NCI-H146 (cell line): ENCODE data around the gene IL34.
A peak's percentile ranks its signal among the peaks of the same experiment; 100 is the strongest.

Source experiments
- DNase-seq: peaks from one replicate; lab custom pipeline; 2025; lab: John Stamatoyannopoulos, UW

IL34 gene

DNA sequence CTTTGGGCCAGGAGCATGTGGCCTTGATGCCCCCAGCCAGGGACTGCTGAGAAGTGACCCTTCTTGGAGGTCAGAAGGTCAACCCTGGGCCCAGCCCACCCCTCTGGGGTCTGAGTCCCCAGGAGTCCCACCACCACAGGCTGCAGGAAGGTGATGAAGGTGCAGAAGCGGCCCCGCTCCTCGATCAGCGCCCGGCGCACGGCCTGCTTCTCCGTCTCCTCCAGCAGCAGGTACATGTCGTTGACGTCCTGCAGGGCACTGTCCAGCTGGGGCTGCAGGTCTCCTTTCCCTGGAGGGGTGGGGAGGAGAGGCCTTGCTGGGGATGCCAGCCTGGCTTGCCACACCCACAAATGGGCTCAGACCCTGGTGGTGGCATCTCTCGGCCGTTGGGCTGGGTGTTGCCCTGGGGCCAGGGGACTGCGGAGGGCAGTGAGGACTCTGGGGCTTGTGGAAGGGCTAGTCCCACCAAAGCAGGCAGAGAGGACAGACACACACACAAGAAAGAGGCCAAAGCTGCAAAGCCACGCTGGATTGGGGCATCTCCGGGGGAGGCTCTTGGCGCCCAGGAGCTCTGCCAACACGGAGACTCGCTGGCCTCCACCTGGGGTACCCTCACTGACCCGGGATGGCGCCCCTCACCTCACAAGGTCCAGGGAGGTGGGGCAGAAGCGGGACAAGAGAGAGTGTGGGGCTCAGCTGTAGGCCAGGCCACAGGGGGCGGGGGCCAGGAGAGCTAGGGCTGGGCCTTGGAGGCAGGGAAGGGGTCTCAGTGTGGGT lies 31.9 kb downstream of the IL34 start:
- DNase-seq = no peak

DNA sequence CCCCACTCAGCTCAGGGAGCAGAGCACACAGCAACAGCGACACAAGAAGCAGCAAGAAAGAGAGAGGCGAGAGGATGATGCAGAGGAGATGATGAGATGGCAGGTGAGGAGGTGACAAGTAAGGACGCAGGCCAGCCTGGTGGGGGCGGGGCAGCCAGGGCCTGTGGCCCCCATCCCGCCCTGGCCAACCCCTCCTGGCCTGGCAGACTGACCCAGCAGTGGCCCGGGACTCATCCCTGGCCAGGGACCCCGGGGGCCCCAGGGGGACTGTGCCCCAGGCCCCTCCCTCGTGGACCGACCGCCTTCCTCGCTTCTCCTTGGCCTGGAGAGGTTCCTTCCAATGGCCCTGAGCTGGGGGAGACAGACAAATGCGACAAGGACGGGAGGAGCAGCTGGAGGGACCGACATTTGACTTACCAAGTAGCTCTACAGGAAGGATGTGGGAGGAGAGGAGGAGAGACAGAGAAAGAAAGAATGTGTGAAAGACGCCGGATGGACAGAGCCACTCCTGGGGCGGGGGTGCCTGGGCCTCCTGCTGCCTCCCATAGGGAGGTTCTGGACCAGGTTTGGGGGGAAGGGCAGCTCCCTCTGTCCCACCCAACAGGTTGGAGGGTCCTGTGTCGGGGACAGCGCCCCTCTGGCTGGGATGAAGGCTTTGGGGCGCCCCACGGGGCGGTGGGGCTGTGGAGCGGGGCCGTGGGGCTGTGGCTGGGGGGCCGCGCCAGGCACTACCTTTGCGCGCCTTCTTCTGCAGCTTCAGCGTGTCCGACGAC lies 32.7 kb downstream of the IL34 start:
- no peak for DNase-seq

DNA sequence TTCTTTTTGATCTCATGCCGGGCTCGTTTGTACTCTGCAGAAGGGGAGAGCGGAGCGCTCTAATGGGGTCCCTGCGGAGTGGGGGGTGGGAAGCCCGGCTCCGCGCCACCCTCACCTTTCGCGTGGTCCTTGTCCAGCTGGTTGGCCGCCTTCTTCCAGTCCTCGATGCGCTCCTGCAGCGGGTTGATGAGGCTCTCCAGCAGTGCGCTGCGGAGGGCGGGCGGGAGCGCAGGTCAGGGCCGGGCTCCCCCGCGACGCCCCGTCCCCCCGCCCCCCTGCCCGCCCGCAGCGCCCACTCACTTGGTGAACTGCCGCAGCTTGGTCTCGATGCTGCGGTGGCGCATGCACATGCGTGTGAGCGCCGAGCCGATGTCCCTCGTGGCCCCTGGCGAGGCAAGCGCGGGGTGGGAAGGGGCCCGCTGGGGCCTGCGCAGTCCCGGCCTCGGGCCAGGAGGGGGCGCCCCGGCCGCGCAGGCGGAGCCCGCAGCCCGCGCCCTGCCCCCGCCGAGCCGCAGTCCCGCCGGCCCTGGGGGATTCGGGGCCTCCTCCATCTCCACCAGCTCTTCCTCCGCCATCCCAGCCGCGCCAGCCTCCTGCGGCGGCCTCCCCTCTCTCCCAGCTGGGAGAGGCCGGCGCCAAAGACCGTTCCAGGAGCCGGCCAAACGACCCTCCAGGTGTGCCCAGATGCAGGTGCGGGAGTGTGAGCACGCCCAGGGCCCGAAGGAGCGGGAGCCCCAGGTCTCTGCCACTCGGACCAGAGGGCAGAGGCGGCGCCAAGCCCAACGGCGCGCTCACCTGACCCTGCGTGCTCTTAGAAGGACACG lies 33.5 kb downstream of the IL34 start:
- DNase-seq = no peak

DNA sequence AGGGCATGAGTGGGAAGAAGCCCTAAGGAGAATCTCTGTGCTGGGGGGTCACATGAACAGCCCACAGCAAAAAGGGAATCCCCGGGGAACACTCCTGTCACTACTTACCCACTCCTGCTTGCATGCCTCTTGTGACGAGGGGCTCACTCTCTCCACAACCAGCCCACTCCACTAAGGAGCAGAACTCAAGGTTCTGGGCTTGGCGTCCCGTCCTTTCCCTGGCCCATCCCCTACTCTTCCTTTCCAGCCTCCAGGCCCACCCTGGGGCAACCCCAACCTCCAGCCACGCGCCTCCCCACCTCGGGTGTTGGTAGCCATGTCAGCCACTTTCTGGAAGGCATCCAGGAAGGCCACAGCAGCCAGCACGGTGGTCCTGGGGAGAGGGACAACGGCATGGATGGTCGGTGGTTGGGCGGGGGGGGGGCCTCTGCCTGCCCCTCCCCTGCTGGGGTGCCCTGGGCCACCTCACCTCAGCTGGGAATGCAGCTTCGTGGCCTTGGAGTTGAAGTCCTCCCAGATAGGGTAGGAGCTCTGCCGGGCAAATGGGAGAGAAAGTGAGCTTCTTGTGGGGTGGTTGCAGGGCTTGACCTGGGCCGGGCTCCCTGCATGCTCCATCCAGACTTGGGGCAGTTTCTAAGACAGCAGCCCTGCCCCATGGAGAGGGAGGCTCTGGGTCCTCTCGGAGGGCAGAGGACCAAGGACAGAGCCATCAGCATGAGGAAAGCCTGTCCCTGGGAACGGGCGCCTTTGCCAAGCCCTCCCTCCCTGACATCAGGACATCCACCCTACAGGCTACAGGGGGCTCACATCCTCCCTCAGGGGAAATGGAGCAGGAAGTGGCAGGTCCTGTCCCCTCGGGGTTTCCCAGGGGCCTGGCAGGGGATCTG lies 34.4 kb downstream of the IL34 start:
- no peak for DNase-seq

DNA sequence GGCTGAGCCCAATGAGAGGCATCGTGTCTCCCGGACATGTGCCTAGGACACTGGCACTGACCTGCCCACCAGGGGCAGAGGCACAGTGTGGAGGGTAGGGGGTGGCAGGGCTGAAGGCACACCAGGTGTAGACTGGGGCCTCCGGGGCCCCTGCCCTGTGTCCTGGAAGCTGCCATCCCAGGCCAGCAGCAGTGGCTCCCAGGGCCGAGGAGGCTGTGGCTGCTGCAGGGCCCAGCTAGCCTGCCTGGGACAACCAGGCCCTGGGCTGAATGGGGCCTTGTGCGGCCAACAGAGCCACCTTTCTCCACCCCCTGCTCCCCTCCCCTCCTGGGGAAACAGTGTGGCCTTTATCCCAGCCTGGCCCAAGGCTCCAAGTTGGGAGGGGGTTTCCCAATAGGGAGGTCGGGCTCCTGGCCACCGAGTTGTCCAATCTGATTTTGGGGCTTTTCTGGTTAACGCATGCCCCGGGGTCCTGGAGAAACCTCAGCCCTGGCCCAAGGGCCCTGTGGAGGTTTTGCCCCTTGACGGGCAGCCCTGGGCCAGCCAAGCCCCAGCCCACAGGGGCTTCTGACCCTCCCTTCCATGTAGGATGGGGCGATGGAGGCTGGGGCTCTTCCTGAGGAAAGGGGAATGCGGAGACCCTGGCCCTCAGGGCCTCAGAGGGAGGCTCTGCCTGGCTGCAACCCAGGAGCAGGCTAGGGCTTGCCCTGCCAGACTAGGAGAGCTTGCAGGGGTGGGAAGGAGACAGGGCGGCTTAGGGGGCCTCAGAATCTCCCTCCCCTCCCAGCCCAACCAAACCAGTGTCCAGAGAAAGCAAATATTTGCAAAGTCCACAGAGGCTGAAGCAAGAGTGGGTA lies 35.3 kb downstream of the IL34 start:
- DNase-seq = no peak

DNA sequence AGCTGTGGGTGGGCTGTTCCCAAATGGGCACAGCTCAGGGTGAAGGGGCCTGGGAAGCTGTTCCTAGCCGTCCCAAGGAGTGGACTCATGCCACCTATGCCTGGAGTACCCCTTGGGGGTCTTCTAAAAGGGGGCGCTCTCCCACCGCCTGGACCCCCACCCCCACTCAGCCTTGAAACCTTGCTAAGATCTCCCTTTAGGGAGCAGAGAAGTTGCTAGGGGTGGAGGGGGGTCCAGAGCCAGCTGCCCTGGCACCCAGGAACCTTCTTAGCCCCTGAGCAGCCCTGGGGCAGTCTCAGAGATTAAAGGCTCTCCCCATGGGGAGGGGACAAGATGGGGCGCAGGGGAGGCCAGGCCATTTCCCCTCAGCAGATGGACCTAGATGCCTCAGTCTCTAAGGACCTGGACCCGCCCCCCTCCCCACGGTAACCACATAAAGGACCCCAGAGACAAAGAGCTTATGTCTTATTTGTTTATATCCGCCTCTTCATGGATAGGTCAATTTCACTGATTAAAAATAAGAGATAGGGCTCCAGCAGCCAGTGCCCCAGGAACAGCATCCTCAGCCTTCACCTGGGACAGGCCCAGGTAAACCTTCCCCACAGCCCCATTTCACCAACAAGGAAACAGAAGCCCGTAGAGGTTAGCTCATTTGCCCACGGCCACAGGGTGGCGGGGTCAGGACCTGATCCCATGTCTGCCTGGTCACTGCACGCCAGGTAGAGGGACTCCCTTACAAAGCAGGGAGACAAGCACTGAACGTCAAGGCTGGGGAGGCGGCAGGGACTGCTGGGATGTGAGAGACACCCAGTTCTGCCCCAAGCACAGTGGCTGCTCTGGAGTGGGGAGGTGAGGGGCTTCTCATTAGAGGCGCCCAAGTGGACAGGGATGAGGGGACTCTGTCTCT lies 36.1 kb downstream of the IL34 start:
- no peak for DNase-seq

DNA sequence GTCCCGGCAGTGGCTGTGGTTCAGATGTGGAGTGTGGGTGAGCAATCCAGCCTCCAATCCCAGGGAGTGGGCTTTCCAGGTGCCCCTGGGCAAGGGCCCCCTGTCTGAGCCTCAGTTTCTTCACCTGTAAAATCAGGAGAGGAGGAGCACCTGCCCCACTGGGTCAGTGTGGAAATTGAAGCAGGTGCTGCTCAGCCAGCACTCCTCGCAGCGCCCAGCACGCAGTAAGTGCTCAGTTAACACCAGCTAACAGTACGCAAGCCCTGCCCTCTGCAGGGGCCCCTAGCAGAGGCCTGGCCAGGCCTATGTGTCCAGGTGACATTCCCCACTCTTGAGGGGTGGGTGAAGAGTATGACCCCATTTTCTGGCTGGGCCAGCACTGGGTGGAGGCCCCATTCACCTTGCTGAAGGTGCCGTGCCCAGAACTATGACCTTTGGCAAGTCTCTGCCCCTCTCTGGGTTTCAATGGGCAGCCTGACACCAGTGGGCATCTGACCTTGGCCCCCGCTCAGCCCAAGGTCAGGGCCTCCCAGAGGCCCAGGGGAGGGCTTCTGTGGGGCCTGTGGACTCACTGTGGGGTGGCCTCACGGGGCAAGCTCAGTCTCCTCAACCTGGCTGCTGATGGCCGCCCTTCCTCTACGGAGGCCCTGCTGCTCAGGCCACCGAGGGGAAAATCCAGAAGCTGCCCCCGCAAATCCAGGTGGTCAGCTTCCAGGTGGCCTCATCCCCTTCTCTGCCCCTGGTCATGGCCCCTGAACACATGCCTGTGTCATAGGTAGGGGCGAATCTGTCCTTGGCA lies 37.0 kb downstream of the IL34 start:
- no peak for DNase-seq

DNA sequence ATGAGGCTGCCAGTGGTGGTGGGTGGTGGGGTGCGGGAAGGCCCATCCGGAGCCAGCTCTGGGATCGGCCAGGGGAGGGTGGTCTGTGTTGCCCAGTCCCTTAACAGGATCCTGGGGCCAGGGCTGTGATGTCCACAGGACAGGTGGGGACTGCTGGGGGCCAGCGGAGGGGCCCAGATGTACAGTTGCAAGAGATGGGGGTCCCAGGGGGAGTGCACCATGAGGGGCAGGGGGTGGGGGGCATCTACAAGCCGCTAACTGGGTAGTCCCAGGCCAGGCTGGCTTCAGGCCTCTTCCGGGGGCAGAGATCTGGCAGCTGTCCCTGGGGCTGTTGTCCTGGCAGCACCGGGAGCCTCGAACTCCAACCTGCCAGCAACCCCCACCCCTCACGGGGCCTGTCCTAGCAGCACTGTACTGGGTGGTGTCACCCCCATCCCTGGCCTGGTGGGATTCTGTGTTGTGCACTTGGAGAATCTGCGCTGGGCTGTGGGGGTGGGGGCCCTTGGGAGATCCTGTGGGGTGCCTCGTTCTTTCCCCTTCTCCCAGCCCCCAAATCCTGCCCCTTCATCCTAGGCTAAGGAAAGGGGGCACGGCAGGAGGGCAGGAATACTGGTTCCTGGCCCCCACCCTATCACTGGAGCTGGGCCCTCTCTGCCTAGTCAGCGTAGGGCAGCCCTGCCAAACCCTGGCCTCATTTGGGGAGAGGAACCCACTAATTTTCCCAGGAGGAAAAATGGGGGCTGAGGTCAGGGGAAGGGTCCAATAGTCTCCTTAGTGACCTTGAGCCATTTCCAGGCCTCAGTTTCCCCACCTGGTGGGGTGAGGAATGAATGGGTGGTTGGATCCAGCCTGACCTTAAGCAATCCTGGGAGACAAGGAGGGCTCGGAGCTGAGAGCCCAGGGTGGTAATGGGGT lies 38.0 kb downstream of the IL34 start:
- no peak for DNase-seq

DNA sequence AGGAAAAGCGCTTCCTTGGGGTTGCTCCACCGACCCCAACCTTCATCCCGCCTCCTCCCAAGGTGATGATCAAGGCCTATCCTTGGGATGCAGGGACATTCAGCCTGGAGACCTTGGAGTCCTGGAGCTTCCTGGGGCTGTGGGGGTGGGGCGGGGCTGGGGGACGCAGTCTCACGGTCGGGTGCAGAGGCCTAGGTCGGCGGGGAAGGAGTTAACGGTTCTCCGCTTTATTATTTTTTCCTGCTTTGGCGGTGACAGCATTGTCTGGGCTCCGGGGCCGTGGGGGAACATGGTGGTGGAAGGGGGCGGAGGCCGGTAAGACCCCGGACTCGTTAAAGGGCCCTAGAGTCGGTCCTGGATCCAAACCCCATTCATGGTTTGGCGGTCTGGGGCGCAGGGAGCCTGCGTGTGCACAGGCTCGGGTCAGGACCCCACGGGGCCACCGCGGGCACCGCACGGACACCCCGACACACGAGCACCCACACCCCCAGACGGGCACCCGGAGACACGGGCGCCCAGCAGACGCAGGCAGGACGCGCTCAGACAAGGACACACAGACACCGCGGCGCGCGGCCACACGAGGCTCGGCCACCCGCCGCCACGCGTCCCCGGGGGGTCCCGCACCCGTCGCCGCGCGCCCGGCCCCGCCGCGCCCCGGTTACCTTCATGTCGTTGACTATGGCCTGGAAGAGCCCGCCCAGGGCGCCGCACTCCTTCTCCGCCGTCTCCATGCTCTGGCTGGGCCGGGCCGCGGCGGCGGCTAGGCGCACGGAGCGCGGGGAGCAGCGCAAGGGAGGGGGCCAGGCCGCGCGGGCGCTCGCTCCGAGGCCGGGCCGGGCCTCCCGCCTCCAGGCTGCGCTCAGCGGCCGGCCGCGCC lies 38.9 kb downstream of the IL34 start:
- peak; percentile 52 for DNase-seq

DNA sequence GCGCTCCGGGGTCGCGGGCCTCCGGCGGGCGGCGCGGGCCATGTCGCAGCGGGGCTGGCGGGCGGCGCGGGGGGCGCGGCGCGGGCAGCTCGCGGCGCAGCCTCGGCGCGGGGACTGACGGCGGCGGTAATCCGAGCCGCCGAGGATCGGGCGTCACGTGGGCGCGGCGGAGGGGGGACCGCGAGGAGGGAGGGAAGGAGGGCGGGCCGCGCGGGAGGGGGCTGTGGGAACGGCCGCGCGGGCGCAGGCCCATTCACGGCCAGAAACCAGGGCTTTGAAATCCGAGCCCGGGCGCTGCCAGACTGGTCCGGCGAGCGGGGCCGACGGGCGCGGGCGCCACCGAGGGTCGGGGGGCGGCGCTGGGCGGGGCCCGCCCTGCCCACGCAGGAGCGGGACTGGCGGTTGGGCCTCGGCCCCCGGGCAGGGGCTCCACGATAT lies 39.6 kb downstream of the IL34 start, which contains the start of gene MTSS2:
TSS of gene MTSS2 (minus strand) at position 116 of the 438 bp plus-strand sequence. CDS start 262 bp downstream, outside the sequence.
- DNase-seq = peak; percentile 76

DNA sequence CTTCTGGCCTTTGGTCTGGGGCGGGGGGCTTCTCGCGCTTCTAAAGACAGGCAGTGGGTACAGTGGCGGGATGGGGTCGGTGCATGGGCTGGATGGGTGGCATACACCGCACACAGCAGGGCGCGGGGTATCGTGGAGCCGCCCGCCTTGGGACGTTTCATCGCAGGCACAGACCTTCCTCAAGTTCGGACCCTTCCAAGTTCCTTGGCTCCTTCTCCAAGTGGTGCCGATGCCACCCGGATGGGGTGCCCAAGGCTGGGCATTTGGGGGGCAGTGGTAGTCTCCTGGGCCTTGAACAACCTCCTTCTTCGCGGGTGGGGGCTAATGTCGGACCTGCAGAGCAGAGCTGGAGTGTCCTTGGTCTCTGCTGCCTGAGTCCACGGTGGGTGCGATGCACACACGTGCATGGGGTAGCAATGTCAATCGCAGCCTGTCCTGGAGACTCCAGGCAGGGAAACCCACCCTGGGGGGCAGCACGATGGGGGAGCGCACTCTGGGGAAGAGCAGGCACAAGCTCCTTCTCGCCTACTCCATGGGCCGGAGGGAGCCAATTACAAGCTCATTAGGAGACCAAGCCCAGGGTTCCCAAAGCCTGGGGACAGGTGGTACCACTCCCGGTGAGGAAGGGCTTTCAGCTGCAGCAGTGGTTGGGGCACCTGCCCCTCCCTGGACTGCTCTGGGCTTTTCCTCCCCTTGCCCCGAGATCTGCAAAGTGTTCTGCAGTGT lies 40.2 kb downstream of the IL34 start:
- peak; percentile 14 for DNase-seq

DNA sequence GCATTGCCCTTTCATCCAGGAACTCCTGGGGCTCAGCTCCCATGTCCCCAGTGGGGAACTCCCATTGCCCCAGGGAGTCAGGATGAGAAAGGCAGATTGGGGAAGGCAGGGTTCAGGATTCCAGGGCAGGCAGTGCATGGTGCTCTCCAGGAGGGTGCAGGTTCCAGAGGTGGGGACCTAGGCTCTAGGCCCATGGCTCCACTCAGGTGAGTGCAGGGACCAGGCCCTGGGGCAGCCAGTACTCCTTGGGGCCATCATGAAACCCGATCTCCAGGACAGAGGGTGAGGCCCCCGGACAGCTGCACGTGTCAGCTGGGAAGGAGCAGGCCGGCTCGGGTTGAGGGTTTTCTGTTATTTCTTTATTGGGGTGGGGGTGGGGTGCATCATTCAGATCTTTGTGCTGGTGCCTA lies 40.7 kb downstream of the IL34 start:
- DNase-seq = peak; percentile 15

DNA sequence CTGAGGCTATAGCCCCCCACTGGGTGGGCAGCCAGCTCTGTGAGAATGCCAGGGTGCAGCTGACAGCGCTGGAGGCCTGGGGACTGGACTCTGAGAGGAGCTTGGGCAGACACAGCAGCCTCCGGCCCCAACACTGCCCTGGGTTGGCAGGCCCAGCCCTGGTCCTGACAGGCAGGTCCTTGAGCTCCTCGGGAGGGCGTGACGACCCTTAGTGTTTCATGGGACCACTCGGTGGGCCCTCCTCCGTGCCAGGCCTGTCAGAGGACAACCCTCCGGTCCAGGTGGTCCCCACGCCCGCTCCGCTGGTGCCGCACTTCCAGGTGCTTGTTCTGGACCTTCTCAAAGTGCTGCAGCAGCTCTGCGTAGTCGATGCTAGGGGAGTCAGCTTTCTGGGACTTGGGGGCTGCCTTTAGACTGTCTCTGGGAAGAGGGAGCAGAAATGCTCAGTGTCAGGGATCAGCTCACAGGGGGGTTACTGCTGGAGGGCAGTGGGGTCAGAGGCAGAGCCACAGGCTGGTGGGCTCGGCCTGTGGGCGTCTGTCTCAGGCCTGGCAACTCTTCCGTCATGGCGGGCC lies 41.4 kb downstream of the IL34 start:
- no peak for DNase-seq

DNA sequence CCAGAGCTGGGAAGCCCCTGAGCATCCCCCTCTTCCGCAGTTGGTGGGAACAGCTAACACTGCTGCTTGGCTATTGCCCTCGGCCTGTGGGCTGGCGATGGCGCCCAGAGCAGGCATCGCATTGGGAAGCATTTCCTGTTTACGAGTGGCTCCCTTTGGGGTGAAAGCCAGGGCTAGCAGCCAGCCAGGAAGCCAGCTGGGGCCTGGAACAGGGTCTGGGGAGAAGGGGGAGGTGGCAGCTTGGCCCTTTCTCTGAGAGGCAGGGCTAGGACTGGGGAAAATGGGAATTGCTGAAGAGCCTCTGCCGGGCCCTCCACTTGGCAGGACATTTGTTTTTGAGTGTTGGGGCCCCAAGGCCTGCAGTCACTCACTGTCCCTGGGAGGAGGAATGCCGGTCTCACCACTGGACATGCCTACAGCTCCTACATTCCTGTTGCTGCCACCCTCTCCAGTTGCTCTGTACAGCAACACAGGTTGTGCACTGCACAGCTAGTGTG lies 41.9 kb downstream of the IL34 start:
- DNase-seq = no peak
